Measurements from ENCODE around the gene TRIM2. TPM values are rescaled to one million over a fixed set of nuclear protein-coding genes. Genes with fewer than 3 reads are reported as not detected.

The TRIM2 gene
- total RNA-seq, 1 donor from 2014 or later: 28.7 TPM

- intact Hi-C loops (cut with DNase I): loop anchor here (10.0 kb wide), 1 partner anchor 108 kb away; no protein-coding TSS in a partner anchor
- H3K9me3 ChIP-seq: no peaks in the 10 kb centered on the region
- no peaks in the 10 kb centered on the region for H3K27me3 ChIP-seq
- peaks cover 11% of the 10 kb centered on the region for H3K4me1 ChIP-seq
- DNase-seq (ENCODE audit: extremely low spot score in 2 of 2): no peak
- no peak for TF ChIP-seq POLR2A (IDR thresholded peaks at IDR 0.05)
- TF ChIP-seq CTCF (IDR thresholded peaks at IDR 0.05): no peak
- no peak for TF ChIP-seq POLR2AphosphoS5 (IDR thresholded peaks at IDR 0.05; ENCODE audit: insufficient read depth in 1 of 2, low read depth in 1 of 2)
- H3K27ac ChIP-seq: no peak overlapping the region
- no peak overlapping the region for H3K4me3 ChIP-seq
- no peaks in the 10 kb centered on the region for H3K36me3 ChIP-seq
Observed at GRCh38 chr4:153207027-153207426, 2.8 kb downstream of the TRIM2 start.

DNA sequence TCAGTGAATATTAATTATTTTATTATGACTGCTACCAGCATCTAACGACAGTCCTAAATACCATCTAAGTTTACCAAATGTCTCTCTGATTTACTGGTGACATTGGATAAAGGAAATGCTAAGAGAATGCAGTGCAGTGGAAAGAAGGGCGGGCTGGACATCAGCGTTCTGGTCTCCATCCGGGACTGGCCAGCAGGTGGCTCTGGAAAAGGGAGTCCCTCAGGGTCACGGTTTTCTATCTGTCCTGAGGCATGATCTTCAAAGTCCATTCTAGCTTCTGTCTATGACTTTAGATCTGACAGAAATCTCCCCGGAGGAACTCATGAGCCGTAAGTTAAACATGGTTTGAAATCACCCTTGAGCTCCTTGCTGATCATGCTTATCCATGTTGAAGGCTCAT, 3.3 kb downstream of the TRIM2 start:
- Histone ChIP-seq H3K36me3 (no peaks in the 10 kb centered on the region), H3K9me3 (no peaks in the 10 kb centered on the region), H3K4me3 (no peak overlapping the region), H3K27me3 (no peaks in the 10 kb centered on the region), H3K27ac (no peak overlapping the region), H3K4me1 (peaks cover 15% of the 10 kb centered on the region)
- DNase-seq (ENCODE audit: extremely low spot score in 2 of 2): no peak
- intact Hi-C loops (cut with DNase I): loop anchor here (10.0 kb wide), 1 partner anchor 107 kb away; no protein-coding TSS in a partner anchor
- no peak for TF ChIP-seq POLR2AphosphoS5 (IDR thresholded peaks at IDR 0.05; ENCODE audit: insufficient read depth in 1 of 2, low read depth in 1 of 2)
- TF ChIP-seq CTCF (IDR thresholded peaks at IDR 0.05): peak in 1 of 3 experiments; percentile 26
- TF ChIP-seq POLR2A (IDR thresholded peaks at IDR 0.05): no peak

DNA sequence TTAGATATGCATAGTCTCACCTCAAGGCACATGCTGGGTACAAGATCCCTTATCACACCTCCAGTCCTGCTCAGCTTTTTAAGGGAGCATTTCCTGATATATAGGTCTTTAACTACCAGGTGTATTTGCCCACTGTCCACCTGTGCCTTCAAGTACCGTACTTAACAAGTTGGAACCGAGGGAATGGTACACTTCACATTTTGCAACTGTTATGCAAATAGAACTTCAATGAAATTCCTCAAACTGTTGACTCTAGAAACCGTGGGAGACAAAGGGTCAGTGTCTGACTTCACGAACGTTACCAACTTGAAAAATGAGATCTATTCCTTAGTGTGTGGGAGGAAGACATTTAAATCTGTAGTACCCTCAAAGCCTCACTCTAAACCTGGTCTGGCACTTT, 5.2 kb downstream of the TRIM2 start:
- intact Hi-C loops (cut with DNase I): loop anchor here (10.0 kb wide), 1 partner anchor 105 kb away; no protein-coding TSS in a partner anchor
- no peak for TF ChIP-seq POLR2A (IDR thresholded peaks at IDR 0.05)
- TF ChIP-seq CTCF (IDR thresholded peaks at IDR 0.05): no peak
- TF ChIP-seq POLR2AphosphoS5 (IDR thresholded peaks at IDR 0.05; ENCODE audit: insufficient read depth in 1 of 2, low read depth in 1 of 2): no peak
- Histone ChIP-seq H3K27ac (no peak overlapping the region), H3K27me3 (no peaks in the 10 kb centered on the region), H3K9me3 (no peaks in the 10 kb centered on the region), H3K4me3 (no peak overlapping the region), H3K4me1 (peaks cover 21% of the 10 kb centered on the region), H3K36me3 (no peaks in the 10 kb centered on the region)
- DNase-seq (ENCODE audit: extremely low spot score in 2 of 2): no peak

GRCh38 chr4:153210727-153211126, 6.5 kb downstream of the TRIM2 start:
- Histone ChIP-seq H3K4me3 (no peak overlapping the region), H3K27me3 (no peaks in the 10 kb centered on the region), H3K4me1 (peaks cover 14% of the 10 kb centered on the region), H3K27ac (no peak overlapping the region), H3K9me3 (no peaks in the 10 kb centered on the region), H3K36me3 (no peaks in the 10 kb centered on the region)
- intact Hi-C loops (cut with DNase I): no loop called here
- DNase-seq (ENCODE audit: extremely low spot score in 2 of 2): no peak
- TF ChIP-seq CTCF (IDR thresholded peaks at IDR 0.05): no peak
- no peak for TF ChIP-seq POLR2AphosphoS5 (IDR thresholded peaks at IDR 0.05; ENCODE audit: insufficient read depth in 1 of 2, low read depth in 1 of 2)
- TF ChIP-seq POLR2A (IDR thresholded peaks at IDR 0.05): no peak

GRCh38 chr4:153211986-153212728, 7.9 kb downstream of the TRIM2 start:
- H3K27ac ChIP-seq: peak overlapping the region; percentile 61
- no peak for DNase-seq (ENCODE audit: extremely low spot score in 2 of 2)
- H3K9me3 ChIP-seq: no peaks in the 10 kb centered on the region
- H3K27me3 ChIP-seq: no peaks in the 10 kb centered on the region
- peaks cover 10% of the 10 kb centered on the region for H3K4me1 ChIP-seq
- intact Hi-C loops (cut with DNase I): no loop called here
- no peak overlapping the region for H3K4me3 ChIP-seq
- no peak for TF ChIP-seq CTCF (IDR thresholded peaks at IDR 0.05)
- no peak for TF ChIP-seq POLR2AphosphoS5 (IDR thresholded peaks at IDR 0.05; ENCODE audit: insufficient read depth in 1 of 2, low read depth in 1 of 2)
- no peak for TF ChIP-seq POLR2A (IDR thresholded peaks at IDR 0.05)
- no peaks in the 10 kb centered on the region for H3K36me3 ChIP-seq

All from vagina (tissue), 2 donors.